T-helper 9 cell (primary cell): Measurements from ENCODE around the gene RNF227.
"Not testable (repeated sequence)": the region's sequence is repeated elsewhere in the genome, so short reads cannot be mapped to it uniquely, and the experiment has no call there.

Experiments
- DNase-seq: peaks from one replicate; pipeline ENCODE4 v3.0.0-alpha.2; 2020

RNF227 gene

DNA sequence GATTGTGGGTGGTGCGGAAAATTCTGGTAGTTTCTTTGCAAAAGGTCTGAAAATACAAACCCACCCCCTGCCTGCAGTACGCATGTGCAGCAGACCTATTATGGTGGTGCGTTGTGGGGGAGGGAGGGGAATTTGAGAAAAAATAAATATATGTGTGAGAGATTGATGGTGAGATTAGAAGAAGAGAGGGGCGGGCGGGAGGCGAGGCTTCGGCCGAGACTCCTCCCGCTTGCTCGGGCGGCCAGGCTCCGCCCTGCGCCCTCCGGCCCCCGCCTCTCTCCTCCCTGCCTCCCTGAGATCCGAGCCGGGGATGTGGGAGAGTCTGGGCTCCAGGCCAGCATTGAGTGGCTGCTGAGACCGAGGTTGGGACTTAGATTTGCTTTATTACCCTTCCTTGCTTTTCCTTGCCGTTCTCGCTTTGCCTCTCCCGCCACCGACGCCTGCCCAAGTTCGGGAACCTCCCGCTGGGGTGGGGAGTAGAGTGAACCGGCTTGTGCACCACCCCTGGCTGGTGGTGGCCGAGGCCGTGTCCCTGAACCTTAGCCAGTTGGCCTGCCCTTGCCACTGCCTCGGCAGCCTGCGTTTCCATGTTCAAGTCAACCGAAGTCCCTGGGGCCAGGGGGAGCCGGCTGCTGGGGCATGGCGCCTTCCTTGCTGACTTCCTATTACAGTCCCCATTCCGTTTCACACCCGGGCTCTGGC is 28.5 kb downstream of the RNF227 start:
- DNase-seq = peak; percentile 72

DNA sequence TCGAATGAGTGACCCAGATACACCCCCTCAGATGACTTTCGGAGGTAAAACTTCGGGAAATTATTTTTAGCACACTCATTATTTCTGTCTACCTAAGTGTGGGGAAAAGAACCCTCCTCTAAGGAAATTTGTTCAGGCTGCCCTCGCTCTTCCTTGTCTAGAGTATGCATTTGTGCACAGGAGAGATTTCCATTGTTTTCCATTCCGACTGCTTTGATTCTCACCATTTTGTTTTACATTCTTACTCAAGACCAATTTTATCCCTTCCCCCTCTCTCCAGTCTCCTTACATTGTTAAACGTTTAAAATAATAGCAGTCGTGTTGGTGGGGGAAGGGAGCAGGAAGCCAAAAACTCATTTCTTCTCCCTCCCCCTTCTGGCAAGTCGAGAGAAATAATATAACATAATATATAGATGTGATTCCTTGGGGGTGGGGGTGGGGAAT is 29.0 kb downstream of the RNF227 start:
- DNase-seq = no peak

DNA sequence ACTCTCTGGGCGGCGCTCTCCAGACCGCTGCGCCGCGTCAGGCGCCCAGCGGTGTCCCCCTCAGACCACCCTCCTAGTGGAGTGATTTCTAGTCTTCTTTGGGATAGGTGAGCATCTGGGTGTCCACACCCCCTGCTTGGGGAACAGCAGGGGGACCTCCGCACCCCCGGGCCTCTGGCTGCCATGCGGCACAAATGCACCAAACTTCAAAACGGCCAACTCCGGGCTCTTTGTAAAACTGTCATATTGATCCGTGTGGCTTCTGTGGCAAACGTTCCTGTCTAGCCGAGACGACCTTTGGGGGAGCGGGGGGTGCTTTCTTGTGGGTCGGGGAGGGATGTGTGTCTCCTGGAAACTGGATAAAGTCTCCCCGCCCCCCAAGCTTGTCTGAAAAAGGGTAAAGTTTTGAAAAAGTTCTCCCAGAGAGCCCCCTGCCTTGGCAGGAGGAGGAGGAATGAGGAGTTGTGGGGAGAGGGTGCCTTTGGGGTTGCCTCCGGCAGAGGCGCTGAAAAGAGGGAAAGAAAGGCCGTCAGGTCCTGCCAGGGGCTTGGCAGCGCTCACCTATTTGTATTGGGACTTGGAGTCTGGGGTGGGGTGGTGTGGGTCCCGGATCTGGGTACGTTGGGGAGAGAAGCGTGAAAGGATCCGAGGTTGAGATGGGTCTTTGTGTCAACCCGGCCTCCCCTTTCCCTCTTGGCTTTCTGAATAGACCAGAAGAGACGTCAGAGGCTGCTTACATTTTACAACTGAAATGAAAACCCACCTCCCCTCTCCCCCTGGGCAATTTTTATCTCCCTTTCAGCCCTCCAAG is 29.7 kb downstream of the RNF227 start:
- peak; percentile 64 for DNase-seq

DNA sequence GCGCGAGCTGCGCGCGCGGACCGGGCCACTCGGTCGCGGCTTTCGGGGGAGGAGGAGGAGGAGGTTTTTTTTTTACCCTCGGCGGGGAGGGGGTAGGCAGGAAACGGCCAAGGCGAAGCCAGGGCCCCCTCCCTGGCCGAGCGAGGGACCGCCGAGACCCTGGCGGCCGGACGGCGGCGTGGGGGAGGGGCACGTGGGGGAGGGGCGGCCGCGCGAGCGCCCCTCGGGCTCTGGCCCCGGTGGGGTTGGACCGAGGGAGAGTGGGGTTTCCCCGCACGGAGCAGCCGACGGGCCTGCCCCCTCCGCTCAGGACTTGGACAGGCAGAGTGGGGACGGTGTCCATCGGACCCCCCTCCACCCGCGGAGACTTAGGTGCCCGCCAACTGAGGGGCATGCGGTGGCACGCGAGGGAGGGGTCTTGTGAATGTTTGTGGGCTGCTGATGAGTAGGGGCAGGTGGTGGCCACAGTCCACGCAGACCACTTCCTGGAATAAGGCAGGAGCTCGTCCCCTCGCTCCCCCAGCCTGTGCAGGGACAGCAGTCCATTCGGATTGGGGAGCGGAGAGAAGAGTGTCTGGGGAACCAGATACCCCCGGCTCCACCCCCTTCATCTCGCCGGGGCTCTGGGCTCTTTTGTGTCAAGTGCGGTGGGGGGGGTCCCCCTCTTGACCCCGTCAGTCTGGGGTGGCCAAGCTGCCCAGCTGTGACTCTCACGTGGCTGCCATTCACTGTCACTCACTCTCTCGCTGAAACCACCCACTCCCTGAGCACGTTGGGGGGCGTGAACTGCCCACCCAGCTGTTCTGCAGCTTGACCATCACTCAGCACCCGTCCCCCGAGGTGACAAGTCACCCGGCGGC is 30.5 kb downstream of the RNF227 start:
- peak; percentile 26 for DNase-seq

DNA sequence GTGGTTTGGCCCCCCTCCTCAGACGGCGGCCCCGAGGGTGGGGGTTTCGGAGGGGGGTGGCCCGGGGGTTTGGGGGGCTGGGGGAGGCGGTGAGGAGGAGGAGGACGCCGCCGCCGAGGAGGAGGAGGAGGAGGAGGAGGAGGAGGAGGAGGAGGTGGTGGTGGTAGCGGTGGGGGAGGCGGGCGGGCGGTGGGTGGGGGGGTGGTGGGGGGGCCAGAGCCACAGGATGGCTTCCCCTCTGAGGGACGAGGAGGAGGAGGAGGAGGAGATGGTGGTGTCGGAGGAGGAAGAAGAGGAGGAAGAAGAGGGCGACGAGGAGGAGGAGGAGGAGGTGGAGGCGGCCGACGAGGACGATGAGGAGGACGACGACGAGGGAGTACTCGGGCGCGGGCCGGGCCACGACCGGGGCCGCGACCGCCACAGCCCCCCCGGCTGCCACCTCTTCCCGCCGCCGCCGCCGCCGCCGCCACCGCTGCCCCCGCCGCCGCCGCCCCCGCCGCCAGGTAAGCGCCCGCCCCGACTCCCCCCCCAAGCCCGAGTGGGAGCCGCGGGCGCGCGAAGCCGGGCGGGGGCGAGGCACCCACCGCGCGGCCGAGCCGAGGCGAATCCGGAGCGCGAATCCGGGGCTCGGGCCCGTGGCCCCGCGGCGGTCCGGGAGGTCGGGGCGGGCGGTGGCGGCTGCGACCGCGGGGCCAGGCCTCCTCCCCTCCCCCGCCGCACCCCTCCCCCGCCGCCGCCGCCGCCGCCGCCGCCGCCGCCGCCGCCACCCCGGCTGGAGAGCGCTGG is 31.3 kb downstream of the RNF227 start:
- peak; percentile 41 for DNase-seq

DNA sequence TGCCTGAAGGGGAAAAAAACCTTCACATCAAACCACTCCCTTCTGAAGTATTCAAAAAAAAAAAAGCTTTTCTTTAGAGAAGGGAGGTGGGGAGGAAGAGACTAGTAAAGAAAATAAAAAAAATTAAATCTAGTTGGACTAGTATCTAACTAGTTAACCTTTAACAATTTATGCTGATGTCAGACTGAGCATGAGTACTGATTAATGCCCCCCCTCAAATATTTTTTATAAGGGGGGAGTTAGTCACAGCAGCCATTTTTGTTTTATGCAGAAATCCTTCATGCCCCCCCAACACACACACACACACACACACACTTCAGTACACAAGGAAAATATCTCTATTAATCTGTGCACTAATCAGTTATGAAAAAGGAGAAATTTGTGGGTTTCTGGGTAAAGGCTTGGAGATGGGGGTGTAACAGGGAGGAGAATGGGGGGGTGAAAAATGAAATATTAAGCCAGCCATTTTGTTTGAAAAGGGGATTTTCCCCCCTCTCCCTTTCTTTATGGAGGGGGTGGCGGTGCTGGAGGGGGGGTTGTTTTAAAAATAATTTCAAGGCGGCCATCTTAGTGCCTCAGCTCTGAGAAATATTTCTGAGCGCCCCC is 32.2 kb downstream of the RNF227 start:
- no peak for DNase-seq

DNA sequence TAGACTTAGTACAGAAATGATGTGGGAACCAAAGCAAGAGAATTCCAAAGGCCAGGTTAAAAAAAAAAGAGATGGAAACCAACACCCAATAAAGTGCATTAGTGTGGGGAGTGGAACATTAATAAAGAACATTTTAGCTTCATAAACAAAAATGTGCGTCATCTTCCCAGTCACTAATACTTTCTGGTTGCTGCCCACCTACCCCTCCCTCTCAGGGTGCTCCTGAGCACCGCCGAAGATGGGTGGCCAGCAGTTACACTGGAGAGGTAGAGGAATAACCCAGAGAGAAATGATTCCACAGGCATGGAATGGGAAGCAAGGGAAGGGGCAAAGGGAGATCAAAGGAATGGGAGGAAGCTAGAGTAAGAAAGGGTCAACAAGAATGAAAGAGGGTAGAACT is 33.5 kb downstream of the RNF227 start:
- DNase-seq = no peak

DNA sequence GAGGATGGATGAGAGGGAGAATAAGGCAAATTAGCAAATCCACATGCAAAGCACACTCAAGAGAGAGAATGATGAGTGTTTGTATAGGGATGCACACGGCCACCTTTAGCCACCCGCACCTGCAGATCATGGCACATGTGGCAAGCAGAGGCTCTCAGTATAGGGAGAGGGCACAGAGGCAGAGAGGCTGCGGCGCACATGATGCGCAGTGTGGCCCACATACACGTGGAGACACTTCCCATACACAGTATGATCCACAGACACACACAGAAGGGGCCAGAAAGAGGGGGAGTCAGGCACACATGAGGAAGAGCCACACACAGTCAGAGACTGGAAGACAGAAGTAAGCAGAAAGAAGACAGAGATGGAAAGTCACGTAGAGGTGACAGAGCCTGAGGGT is 34.0 kb downstream of the RNF227 start:
- no peak for DNase-seq

DNA sequence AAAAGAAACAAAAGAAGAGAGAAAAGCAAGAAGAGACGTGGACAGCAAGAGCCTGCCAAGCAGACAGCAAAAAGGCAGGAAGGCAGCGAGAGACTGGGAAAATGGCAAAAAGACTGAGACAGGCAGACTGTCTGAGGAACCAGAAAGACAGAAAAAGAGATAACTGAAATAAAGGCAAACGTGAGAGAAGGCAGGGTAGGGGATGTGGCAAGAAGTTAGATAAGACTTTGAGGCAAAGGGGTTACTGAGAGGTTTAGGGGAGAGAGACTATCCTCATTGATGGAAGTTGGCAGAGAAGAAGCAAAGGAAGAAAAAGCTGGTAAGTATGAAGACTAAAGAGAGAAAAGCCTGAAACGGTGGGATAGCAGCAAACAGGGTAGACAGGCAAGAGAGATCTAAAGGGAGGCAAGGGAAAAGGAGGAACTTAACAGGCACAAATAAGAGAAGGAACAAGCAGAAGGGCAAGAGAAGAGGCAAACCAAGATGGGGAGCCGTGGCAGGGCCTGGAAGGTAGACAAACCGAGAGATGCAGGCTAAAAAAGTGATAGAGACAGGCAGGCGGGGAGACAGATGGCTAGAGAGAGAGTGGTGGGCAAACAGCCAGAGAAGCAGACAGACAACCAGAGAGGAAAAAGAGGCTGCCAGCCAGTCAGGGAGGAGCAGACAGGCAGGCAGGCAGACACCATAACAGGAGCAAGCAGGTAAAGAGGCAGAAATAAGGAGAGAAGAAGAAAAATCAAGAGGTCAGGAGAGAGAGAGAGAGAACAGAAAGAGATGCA is 34.6 kb downstream of the RNF227 start:
- no peak for DNase-seq

DNA sequence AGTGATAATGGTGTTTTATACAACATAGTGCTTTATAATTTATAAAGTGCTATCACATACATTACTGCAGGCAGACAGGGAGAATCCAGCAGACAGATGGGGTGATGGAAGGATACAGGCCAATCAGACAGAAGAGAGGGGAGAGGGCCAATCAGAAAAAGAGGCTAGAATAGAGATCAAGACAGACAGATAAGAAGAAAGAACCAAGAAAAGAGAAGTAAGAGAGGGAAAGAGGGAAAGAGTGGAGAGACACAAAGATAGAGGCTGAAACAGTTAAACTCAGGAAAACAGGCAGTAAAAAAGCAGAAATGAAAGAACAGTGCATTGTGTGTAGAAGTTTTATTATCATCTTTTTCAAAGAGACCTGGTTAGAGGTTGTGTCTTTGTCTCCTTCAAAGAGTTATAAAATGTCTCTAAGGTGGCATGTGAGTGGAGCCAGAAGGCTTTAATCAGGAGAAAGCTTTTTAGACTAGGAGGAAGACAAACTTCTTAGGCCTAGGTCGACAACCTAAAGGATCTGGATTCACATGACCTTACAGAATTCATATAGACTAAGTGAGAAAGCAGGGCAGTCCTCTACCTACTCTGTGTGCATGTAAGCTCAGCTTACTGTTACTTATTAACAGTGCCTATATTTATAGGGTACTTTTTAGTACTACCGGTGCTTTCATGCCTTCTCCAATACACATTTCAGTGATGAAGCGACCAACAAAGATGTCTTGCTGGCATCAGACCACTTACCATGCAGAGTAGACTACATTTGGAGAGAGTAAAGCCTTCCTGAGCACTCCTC is 35.8 kb downstream of the RNF227 start:
- DNase-seq = no peak

DNA sequence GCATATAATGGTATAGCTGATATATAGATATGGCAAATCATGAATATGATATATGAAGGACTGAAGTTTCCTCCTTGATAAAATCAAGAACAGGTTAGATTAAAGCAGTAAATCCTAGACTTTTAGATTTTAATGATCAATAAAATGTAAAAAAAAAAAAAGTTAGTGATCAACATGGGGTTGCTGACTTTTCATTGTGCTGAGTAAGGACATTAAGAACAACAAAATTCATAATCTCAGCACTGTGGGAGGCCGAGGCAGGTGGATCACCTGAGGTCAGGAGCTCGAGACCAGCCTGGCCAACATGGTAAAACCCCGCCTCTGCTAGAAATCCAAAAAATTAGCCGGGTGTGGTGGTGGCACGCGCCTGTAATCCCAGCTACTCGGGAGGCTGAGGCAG is 37.9 kb downstream of the RNF227 start:
- DNase-seq = no peak

DNA sequence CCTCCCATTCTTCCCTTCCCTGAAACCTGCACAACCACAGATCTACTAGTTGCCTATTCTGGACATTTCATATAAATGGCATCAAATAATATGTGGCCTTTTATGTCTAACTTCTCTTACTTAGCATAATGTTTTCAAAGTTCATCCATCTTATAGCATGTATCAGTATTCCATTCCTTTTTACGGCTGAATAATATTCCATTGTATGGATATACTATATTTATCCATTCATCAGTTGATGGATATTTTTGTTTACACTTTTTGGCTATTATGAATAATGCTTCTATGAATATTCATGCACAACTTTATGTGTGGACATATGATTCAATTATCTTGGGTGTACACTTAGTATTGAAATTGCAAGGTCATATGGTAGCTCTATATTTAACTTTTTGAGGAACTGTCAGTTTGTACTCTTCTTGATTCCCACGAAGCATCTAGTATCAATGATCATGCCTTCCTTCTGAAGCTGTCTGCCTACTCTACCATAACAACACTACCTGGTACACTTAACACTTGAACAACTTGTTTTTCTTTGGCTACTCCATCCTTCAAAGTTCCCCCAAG is 40.2 kb downstream of the RNF227 start:
- DNase-seq = no peak

DNA sequence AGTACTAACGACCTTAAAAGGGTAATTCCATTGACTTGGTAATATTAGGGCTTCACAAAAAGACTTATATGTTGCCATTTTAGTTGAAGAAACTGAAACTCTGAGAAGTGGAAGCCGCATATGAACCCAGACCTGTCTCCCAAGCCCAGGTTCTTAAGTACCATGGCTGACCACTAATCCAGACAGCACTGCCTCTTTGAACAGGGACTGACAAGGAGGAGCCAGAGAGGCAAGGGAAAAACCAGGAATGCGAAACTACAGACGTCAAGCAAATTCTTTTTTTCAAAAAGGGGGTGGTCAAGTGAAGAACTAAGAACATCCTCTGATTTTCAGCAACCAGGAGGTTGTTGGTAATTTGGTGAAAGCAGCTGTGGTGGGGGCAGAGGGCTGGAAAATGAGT is 43.0 kb downstream of the RNF227 start:
- no peak for DNase-seq

DNA sequence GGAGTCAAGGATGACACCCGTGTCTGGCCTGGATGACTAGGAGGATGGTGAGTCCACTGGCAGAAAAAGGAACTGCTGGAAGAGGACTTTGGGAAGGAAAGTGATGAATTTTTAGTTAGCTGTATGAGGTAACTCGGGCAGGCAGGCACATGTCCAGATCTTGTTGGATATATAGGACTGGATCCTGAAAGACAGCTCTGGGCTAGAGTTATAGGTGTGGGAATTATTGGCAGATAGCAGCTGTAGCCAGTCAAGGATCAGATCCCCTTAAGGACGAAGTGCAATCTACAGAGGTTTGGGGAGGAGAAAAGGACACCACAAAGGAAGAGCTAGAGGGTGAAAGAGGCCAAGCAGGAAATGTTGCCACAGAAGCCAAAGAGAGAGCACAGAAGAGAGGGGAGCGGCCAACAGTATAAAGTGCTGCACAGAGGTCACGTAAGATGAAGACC is 48.2 kb downstream of the RNF227 start:
- DNase-seq = no peak

DNA sequence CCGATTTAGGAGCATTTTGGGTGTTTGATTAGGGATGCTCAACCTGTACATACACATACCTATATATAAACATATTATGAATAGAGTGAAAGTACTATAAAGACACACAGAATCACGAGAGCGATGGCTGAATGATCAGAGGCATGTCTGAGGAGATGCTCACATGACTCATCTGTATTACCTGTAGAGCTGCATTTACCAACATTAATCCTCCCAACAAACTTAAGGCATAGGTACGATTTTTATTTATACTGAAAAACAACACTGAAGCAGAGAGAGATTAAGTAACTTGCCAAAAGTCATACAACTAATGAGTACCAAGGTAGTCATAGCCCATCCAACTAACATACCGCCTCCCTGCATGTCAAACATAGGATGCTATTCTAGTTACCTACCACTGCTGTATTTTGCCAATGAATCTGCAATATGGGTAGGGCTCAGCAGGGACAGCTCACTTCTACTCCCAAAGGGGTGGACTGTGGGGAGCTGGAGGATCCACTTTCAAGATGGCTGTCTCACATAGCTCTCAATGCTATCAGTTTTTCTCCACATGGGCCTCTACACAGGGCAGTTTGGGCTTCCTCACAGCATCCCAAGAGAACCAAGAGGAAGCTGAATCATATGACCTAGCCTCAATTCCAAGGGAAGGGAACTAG is 51.0 kb downstream of the RNF227 start:
- no peak for DNase-seq

DNA sequence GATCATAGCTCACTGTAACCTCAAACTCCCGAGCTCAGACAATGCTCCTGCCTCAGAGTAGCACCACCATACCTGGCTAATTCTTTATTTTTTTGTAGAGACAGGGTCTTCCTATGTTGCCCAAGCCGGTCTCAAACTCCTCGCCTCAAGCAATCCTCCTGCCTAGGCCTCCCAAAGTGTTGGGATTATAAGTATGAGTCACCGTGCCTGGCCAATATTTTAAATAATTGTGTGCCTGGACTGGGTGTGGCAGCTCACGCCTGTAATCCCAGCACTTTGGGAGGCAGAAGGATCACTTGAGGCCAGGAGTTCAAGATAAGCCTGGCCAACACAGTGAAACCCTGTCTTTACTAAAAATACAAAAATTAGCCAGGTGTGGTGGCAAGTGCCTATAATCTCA is 51.7 kb downstream of the RNF227 start:
- not testable (repeated sequence) for DNase-seq
